HUDEP-2 (cell line): Measurements from ENCODE around the gene FCF1.
A peak's percentile ranks its signal among the peaks of the same experiment; 100 is the strongest.
"Not testable (repeated sequence)": the region's sequence is repeated elsewhere in the genome, so short reads cannot be mapped to it uniquely, and the experiment has no call there.

Experiments used
- DNase-seq, 76 experiments: peaks; one replicate each; lab custom pipeline; 2025; ENCODE audit not compliant: unreplicated experiment in 76 of 76; lab: John Stamatoyannopoulos, UW

FCF1 gene

GRCh38 chr14:74697976-74698375 is 15.0 kb upstream of the FCF1 start:
- no peak for DNase-seq

- no peak for DNase-seq
These were observed 14.5 kb upstream of the FCF1 start for GRCh38 chr14:74698465-74698864.

GRCh38 chr14:74702293-74702692 is 10.7 kb upstream of the FCF1 start:
- no peak for DNase-seq

GRCh38 chr14:74703043-74703442 is 9.9 kb upstream of the FCF1 start:
- DNase-seq: no peak

GRCh38 chr14:74704656-74705055 is 8.3 kb upstream of the FCF1 start:
- DNase-seq: no peak

GRCh38 chr14:74705613-74706500 is 7.1 kb upstream of the FCF1 start:
- DNase-seq: no peak

- peak in 58 of 76 experiments; percentile 4 to 94 (median 66) for DNase-seq
These were observed 2.5 kb upstream of the FCF1 start for GRCh38 chr14:74710480-74710879.

- no peak for DNase-seq
These were observed 1.3 kb upstream of the FCF1 start for GRCh38 chr14:74711651-74712050.

GRCh38 chr14:74713395-74713735 is 421 bp downstream of the FCF1 start:
- no peak for DNase-seq

- no peak for DNase-seq
These were observed 7.6 kb downstream of the FCF1 start for GRCh38 chr14:74720526-74720925.

- no peak for DNase-seq
These were observed 10.2 kb downstream of the FCF1 start for GRCh38 chr14:74723134-74723533.

GRCh38 chr14:74732387-74732786 is 19.4 kb downstream of the FCF1 start:
- no peak for DNase-seq

- peak in 14 of 76 experiments; percentile 3 to 62 (median 23) for DNase-seq
These were observed 20.3 kb downstream of the FCF1 start for GRCh38 chr14:74733221-74733620.

- peak in 4 of 76 experiments; percentile 2 to 14 (median 5) for DNase-seq
These were observed 22.2 kb downstream of the FCF1 start for GRCh38 chr14:74735125-74735524.

GRCh38 chr14:74737753-74738325 is 24.9 kb downstream of the FCF1 start:
- no peak for DNase-seq

- no peak for DNase-seq
These were observed 26.5 kb downstream of the FCF1 start for GRCh38 chr14:74739293-74740030.

GRCh38 chr14:74747237-74747636 is 34.3 kb downstream of the FCF1 start:
- DNase-seq: no peak

GRCh38 chr14:74754157-74754556 is 41.2 kb downstream of the FCF1 start:
- DNase-seq: no peak

- DNase-seq: no peak
These were observed 42.0 kb downstream of the FCF1 start for GRCh38 chr14:74754899-74755298.

- DNase-seq: no peak
These were observed 43.4 kb downstream of the FCF1 start for GRCh38 chr14:74756326-74756725.

- not testable (repeated sequence) for DNase-seq
These were observed 45.6 kb downstream of the FCF1 start for GRCh38 chr14:74758505-74758904.
